ENCODE results near the gene DIPK1A. TPM values are rescaled to one million over a fixed set of nuclear protein-coding genes. Genes with fewer than 3 reads are reported as not detected.

Gene DIPK1A
- total RNA-seq, 1 donor from 2014 or later: 3.6 TPM

DNA sequence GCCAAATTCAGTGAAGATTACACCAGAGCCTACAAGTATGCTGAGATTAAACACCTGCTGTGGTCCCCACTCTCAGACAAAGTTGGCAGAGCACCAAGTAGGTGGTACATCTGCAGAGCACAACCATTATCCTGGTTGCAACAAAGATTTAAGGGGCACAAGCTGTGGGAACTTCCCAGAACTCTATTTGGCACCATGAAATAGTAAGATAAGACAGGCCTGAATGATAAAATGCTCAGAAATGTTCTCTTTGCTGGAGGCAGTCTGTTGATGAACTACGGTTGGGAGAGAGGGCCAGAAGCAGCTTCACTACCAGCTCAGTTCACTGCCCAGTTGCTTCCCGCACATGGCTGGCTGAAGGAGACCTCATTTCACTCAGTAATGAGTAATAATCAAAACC lies 109.5 kb downstream of the DIPK1A start:
- DNase-seq (ENCODE audit: low spot score): no peak
- no peak overlapping the region for H3K9ac ChIP-seq
- no peaks in the 10 kb centered on the region for H3K36me3 Mint-ChIP-seq
- no peaks in the 10 kb centered on the region for H3K27me3 Mint-ChIP-seq (ENCODE audit: insufficient read depth, low read depth)
- TF ChIP-seq EZH2 (IDR thresholded peaks at IDR 0.05) (no peak), CTCF (IDR thresholded peaks at IDR 0.05) (no peak), EZH2phosphoT487 (IDR thresholded peaks at IDR 0.05) (no peak)
- no peaks in the 10 kb centered on the region for H3K4me1 ChIP-seq
- no peak overlapping the region for H3K27ac Mint-ChIP-seq
- H3K4me3 Mint-ChIP-seq: no peak overlapping the region
- H4K20me1 ChIP-seq (ENCODE audit: low read depth): no peaks in the 10 kb centered on the region
- H3K4me3 ChIP-seq: no peak overlapping the region
- no peaks in the 10 kb centered on the region for H3K36me3 ChIP-seq
- H3F3A ChIP-seq (ENCODE audit: low read depth): peaks cover 3% of the 10 kb centered on the region
- H3K4me1 Mint-ChIP-seq: no peaks in the 10 kb centered on the region
- no peak overlapping the region for H2AFZ ChIP-seq (replicated peaks)
- H3K9me3 Mint-ChIP-seq: no peaks in the 10 kb centered on the region
- no peaks in the 10 kb centered on the region for H3K79me2 ChIP-seq (ENCODE audit: low read depth)
- H3K9me3 ChIP-seq (ENCODE audit: low read depth): no peaks in the 10 kb centered on the region
- H3K4me2 ChIP-seq: no peak overlapping the region
- no peak overlapping the region for H3K27ac ChIP-seq
- no peaks in the 10 kb centered on the region for H3K27me3 ChIP-seq

GRCh38 chr1:92850019-92850418 lies 111.2 kb downstream of the DIPK1A start:
- Mint-ChIP-seq H3K36me3 (peaks cover 1% of the 10 kb centered on the region), H3K27ac (no peak overlapping the region), H3K4me1 (no peaks in the 10 kb centered on the region)

DNA sequence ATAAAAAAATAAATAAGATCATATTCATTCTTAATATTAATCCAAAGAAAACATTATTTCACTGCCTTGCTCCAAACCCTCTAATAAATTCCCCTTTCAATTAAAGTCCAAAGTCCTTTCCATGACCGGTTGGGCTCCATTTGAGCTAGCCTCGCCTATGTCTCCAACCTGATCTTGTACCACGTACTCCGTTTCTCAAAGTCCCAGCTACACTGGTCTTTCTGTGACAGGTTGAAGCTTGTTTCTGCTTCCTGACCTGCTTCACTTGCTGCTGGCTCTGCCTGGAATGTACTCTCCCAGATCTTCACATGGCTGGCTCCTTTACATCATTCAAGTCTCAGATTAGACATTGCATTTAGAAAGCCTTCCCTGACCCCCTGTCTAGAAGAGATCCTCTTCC lies 113.1 kb downstream of the DIPK1A start:
- Mint-ChIP-seq H3K36me3 (peaks cover 13% of the 10 kb centered on the region), H3K4me3 (no peak overlapping the region), H3K27ac (no peak overlapping the region), H3K27me3 (ENCODE audit: insufficient read depth, low read depth) (no peaks in the 10 kb centered on the region), H3K4me1 (peaks cover 11% of the 10 kb centered on the region), H3K9me3 (no peaks in the 10 kb centered on the region)
- Histone ChIP-seq H3K4me2 (no peak overlapping the region), H3K27me3 (no peaks in the 10 kb centered on the region), H4K20me1 (ENCODE audit: low read depth) (no peaks in the 10 kb centered on the region), H3K4me1 (no peaks in the 10 kb centered on the region), H3K9me3 (ENCODE audit: low read depth) (no peaks in the 10 kb centered on the region), H3K79me2 (ENCODE audit: low read depth) (no peaks in the 10 kb centered on the region), H3K36me3 (peaks cover 9% of the 10 kb centered on the region), H2AFZ (replicated peaks) (no peak overlapping the region), H3K27ac (no peak overlapping the region), H3F3A (ENCODE audit: low read depth) (peaks cover 14% of the 10 kb centered on the region), H3K9ac (no peak overlapping the region), H3K4me3 (no peak overlapping the region)
- no peak for DNase-seq (ENCODE audit: low spot score)
- no peak for TF ChIP-seq EZH2phosphoT487 (IDR thresholded peaks at IDR 0.05)
- TF ChIP-seq EZH2 (IDR thresholded peaks at IDR 0.05): no peak
- no peak for TF ChIP-seq CTCF (IDR thresholded peaks at IDR 0.05)

More at GRCh38 chr1:92850019-92850418, 111.2 kb downstream of the DIPK1A start:
- Histone ChIP-seq H3F3A (ENCODE audit: low read depth) (peaks cover 3% of the 10 kb centered on the region), H3K9me3 (ENCODE audit: low read depth) (no peaks in the 10 kb centered on the region), H3K27me3 (no peaks in the 10 kb centered on the region), H3K9ac (no peak overlapping the region), H3K4me3 (no peak overlapping the region), H4K20me1 (ENCODE audit: low read depth) (no peaks in the 10 kb centered on the region), H3K4me1 (no peaks in the 10 kb centered on the region), H3K36me3 (no peaks in the 10 kb centered on the region), H3K27ac (no peak overlapping the region), H3K79me2 (ENCODE audit: low read depth) (no peaks in the 10 kb centered on the region), H2AFZ (replicated peaks) (no peak overlapping the region), H3K4me2 (no peak overlapping the region)
- H3K4me3 Mint-ChIP-seq: no peak overlapping the region
- H3K27me3 Mint-ChIP-seq (ENCODE audit: insufficient read depth, low read depth): no peaks in the 10 kb centered on the region
- H3K9me3 Mint-ChIP-seq: no peaks in the 10 kb centered on the region
- no peak for TF ChIP-seq CTCF (IDR thresholded peaks at IDR 0.05)
- TF ChIP-seq EZH2phosphoT487 (IDR thresholded peaks at IDR 0.05): no peak
- no peak for TF ChIP-seq EZH2 (IDR thresholded peaks at IDR 0.05)
- DNase-seq (ENCODE audit: low spot score): no peak

Data from neural progenitor cell (in vitro differentiated cells).